Breast epithelium (tissue), 4 donors: ENCODE measurements around the gene PLEKHA6. TPM values are rescaled to one million over a fixed set of nuclear protein-coding genes. Genes with fewer than 3 reads are reported as not detected.

ENCODE experiments used
- DNase-seq, 2 donors: peaks; one replicate each; pipeline ENCODE4 v3.0.0-alpha.2; 2019; ENCODE audit warnings: low spot score in 2 of 2
- H3K27ac ChIP-seq, 2 donors: fragments of 200-600 bp; sonication (generic) in 1 of 2; one replicate each; pipeline ENCODE4 v1.5.1; 2016 to 2019; ENCODE audit warnings: mild to moderate bottlenecking in 1 of 2
- H3K27me3 ChIP-seq, 2 donors: fragments of 200-600 bp; sonication (generic) in 1 of 2; one replicate each; pipeline versions ENCODE4 v1.5.1 to v1.6.0; 2017 to 2019; ENCODE audit warnings: control low read depth in 1 of 2, mild to moderate bottlenecking in 1 of 2
- H3K36me3 ChIP-seq: fragments of 200-600 bp; one replicate; pipeline ENCODE4 v1.5.1; 2019
- H3K4me1 ChIP-seq, 2 donors: fragments of 200-600 bp; sonication (generic); one replicate each; pipeline ENCODE4 v1.5.1; 2016 to 2019; ENCODE audit warnings: control low read depth in 1 of 2
- H3K4me3 ChIP-seq, 3 donors: fragments of 200-600 bp; sonication (generic); 1 replicate in 2 of 3; 2 replicates in 1 of 3; pipeline ENCODE4 v1.5.1; 2016 to 2019; ENCODE audit warnings: mild to moderate bottlenecking in 3 of 3, moderate library complexity in 2 of 3
- H3K9me3 ChIP-seq, 2 donors: fragments of 200-600 bp; sonication (generic) in 1 of 2; one replicate each; pipeline ENCODE4 v1.5.1; 2016 to 2019; ENCODE audit warnings: control low read depth in 1 of 2
- POLR2A ChIP-seq: fragments of 450-650 bp; IDR thresholded peaks from one replicate; pipeline ENCODE4 v1.6.1; 2016; ENCODE audit warnings: antibody characterized with exemption, mild to moderate bottlenecking, moderate library complexity
- POLR2AphosphoS5 ChIP-seq, 3 donors: sonication (generic); formaldehyde crosslinking; IDR thresholded peaks; one replicate each; pipeline ENCODE4 v1.6.1; 2017; ENCODE audit warnings: antibody characterized with exemption in 3 of 3
- intact Hi-C: fragments of 100-400 bp; cut with DNase I; formaldehyde crosslinking; loops from one replicate; pipeline ENCODE4 v1.15.1; 2023; ENCODE audit warnings: low total_unique reads
- total RNA-seq, 3 donors: library from RNA; depleted of rRNA; stranded (reverse); fragments of >200 nt; gene quantifications; one replicate each; pipeline ENCODE4 v1.1.0, GENCODE V29; 2016
- TF ChIP-seq, protein P1 (sequence below), 3 donors: fragments of 450-650 bp; IDR thresholded peaks; one replicate each; pipeline ENCODE4 v1.5.1; 2016 to 2017; ENCODE audit warnings: antibody characterized with exemption in 3 of 3, mild to moderate bottlenecking in 3 of 3, moderate library complexity in 3 of 3

The PLEKHA6 gene
- total RNA-seq, 3 donors from 2014 or later: 1.4 to 34.0 (median 17.7) TPM

- no peak for DNase-seq
- intact Hi-C loops: no loop called here
Measured at GRCh38 chr1:204216880-204217647, 142.7 kb downstream of the PLEKHA6 start.

GRCh38 chr1:204216236-204216635 lies 143.5 kb downstream of the PLEKHA6 start:
- no peak for DNase-seq
- intact Hi-C loops: no loop called here
- Histone ChIP-seq H3K9me3 (no peaks in the 10 kb centered on the region), H3K27me3 (no peaks in the 10 kb centered on the region), H3K36me3 (no peaks in the 10 kb centered on the region), H3K27ac (no peak overlapping the region), H3K4me3 (no peak overlapping the region), H3K4me1 (no peaks in the 10 kb centered on the region)
- TF ChIP-seq POLR2A (no peak), POLR2AphosphoS5 (IDR thresholded peaks at IDR 0.05) (no peak)
- TF ChIP-seq, protein P1, sequence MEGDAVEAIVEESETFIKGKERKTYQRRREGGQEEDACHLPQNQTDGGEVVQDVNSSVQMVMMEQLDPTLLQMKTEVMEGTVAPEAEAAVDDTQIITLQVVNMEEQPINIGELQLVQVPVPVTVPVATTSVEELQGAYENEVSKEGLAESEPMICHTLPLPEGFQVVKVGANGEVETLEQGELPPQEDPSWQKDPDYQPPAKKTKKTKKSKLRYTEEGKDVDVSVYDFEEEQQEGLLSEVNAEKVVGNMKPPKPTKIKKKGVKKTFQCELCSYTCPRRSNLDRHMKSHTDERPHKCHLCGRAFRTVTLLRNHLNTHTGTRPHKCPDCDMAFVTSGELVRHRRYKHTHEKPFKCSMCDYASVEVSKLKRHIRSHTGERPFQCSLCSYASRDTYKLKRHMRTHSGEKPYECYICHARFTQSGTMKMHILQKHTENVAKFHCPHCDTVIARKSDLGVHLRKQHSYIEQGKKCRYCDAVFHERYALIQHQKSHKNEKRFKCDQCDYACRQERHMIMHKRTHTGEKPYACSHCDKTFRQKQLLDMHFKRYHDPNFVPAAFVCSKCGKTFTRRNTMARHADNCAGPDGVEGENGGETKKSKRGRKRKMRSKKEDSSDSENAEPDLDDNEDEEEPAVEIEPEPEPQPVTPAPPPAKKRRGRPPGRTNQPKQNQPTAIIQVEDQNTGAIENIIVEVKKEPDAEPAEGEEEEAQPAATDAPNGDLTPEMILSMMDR (IDR thresholded peaks at IDR 0.05): no peak

More at GRCh38 chr1:204216880-204217647, 142.7 kb downstream of the PLEKHA6 start:
- Histone ChIP-seq H3K4me3 (no peak overlapping the region), H3K27ac (no peak overlapping the region), H3K27me3 (no peaks in the 10 kb centered on the region), H3K36me3 (no peaks in the 10 kb centered on the region), H3K4me1 (no peaks in the 10 kb centered on the region), H3K9me3 (no peaks in the 10 kb centered on the region)
- TF ChIP-seq, protein P1 (IDR thresholded peaks at IDR 0.05): no peak
- no peak for TF ChIP-seq POLR2AphosphoS5 (IDR thresholded peaks at IDR 0.05)
- TF ChIP-seq POLR2A: no peak

- intact Hi-C loops: loop anchor here (5.0 kb wide), 1 partner anchor 57 kb away; no protein-coding TSS in a partner anchor
- Histone ChIP-seq H3K4me1 (no peaks in the 10 kb centered on the region), H3K36me3 (no peaks in the 10 kb centered on the region), H3K27ac (peak within 1 kb of the TSS; percentile 27 to 56), H3K4me3 (peak within 1 kb of the TSS in 2 of 3 donors; percentile 47 to 60), H3K27me3 (no peaks in the 10 kb centered on the region), H3K9me3 (no peaks in the 10 kb centered on the region)
- TF ChIP-seq, protein P1 (IDR thresholded peaks at IDR 0.05): peak; percentile 53 to 86 (median 80)
- TF ChIP-seq POLR2A (no peak), POLR2AphosphoS5 (IDR thresholded peaks at IDR 0.05) (peak in 1 of 3 donors; percentile 42)
- peak; percentile 64 to 79 for DNase-seq
Measured at GRCh38 chr1:204213668-204214662, 145.8 kb downstream of the PLEKHA6 start, which contains the start of gene GOLT1A. Gene GOLT1A (minus strand): TSS chr1:204213988. CDS start chr1:204213906, 82 bp downstream.

DNA sequence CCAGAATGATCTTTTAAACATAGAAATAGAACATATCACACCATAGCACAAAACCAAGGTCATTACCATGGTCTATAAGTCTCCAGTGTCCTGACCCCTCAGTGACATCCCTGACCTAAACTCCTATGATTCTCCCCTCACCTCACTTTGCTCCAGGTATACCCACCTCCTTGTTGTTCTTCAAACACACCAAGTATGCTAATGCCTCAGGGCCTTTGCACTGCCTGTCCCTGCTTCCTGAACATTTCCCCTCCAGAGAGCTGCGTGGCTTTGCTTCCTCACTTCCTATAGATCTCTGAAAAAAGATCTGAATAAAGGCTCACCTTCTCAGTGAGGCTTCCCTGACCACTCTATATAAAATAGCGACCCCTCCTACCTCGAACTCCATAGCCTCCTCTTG lies 147.0 kb downstream of the PLEKHA6 start:
- H3K36me3 ChIP-seq: no peaks in the 10 kb centered on the region
- H3K27me3 ChIP-seq: no peaks in the 10 kb centered on the region
- H3K27ac ChIP-seq: no peak overlapping the region
- H3K4me3 ChIP-seq: no peak overlapping the region
- H3K9me3 ChIP-seq: no peaks in the 10 kb centered on the region
- no peaks in the 10 kb centered on the region for H3K4me1 ChIP-seq
- no peak for TF ChIP-seq POLR2A
- TF ChIP-seq, protein P1 (IDR thresholded peaks at IDR 0.05): no peak
- intact Hi-C loops: loop anchor here (5.0 kb wide), 1 partner anchor 55 kb away; no protein-coding TSS in a partner anchor
- no peak for DNase-seq
